DMS53 (cell line): Measurements from ENCODE around the gene HPSE2.

Source experiments
- DNase-seq: peaks from one replicate; lab custom pipeline; 2025; lab: John Stamatoyannopoulos, UW

HPSE2 gene

DNA sequence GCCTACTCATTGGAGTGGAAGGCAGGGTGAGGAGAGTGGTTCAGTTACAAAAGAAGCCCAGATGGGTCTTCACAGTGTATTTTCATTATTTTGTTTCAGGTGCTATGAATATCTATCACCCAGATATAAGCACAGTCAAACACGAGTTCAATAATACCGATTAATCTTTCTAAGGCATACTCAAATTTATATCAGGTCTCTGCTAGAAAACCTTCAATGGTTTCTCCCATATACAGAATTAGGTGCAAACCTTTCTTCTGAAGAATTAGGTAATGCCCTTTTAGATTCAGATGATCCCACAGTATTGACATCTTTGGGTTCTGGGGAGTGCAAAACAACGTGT lies 774.2 kb downstream of the HPSE2 start:
- DNase-seq = no peak

DNA sequence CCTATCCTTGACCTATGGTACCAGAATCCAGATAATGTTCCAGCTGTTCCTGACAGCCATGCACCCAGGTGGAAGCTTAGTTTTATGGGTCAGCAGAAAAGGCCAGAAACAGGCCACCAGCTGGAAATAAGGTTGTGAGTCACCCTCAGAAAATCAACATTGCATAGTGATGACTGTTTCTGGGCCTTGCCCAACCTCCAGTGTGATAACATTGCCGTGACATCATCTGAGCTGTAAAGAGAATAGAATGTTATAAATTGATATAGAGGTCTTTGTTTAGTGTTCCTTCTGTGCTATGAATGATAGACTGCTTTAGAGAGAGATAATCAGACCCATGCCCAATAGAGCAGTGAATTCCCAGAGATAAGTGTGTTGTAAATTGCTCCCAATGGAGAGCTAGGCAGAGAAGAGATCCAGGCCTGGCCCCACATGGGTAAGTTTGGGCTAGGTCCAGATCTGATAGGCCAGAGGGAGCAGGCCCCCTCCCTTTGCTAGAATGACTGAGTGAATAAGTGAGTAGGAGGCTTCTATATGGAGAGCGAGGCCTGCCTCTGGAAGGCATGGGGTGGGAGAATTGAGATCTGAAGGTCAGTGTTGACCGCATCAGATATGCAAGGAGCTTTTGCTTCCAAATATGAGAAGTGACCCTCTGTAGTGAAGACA lies 774.7 kb downstream of the HPSE2 start:
- DNase-seq = peak; percentile 93

DNA sequence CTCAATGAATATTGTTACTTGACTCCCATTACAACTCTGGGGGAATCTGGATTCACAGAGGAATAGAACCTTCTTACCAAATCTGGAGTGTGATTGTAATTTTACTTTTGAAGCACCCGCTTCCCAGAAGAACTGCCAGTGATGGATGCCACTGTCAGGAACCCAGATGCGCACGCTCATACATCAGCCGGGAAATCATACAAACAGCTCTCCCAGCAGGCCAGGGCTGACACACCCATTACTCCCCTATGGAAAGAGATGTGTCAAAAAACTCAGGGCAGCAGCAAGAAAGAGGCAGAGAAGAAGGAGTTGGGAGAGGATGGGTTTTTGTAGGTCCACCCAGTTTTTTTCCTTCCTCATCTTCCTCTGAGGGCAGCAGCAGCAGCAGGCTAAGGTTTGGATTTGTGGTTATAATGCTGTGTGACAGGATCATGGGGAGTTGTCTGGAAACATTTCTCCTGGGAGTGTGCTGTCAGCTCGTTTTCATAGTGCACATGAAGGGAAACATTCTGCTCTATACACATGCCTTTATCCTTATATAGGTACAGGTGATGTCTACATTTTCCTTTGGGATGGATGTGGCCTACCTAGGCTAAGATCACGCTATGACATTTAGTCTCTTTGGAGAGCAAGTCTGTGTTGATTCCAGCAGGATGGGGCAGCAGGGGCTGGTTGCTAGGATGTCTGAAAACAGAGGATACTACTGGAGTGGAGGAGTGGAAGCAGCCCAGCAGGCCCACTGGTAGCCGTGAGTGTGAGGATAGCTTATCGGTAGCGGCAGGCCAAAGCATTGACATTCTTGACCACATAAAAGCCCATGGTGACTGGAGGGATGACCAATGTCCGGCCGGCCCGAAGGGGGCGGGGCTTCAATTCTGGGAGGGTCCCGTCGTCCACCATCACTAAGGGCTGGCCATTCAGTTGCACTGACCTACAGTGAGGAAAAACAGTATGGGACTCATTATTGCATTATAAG lies 776.6 kb downstream of the HPSE2 start:
- no peak for DNase-seq

- DNase-seq = no peak
Measured at GRCh38 chr10:98457721-98458120, 777.9 kb downstream of the HPSE2 start.

GRCh38 chr10:98456686-98457482 lies 778.8 kb downstream of the HPSE2 start:
- no peak for DNase-seq

GRCh38 chr10:98456043-98456570 lies 779.5 kb downstream of the HPSE2 start:
- DNase-seq = no peak

GRCh38 chr10:98453729-98454128 lies 781.9 kb downstream of the HPSE2 start:
- no peak for DNase-seq

- no peak for DNase-seq
Measured at GRCh38 chr10:98450618-98451017, 785.0 kb downstream of the HPSE2 start.

DNA sequence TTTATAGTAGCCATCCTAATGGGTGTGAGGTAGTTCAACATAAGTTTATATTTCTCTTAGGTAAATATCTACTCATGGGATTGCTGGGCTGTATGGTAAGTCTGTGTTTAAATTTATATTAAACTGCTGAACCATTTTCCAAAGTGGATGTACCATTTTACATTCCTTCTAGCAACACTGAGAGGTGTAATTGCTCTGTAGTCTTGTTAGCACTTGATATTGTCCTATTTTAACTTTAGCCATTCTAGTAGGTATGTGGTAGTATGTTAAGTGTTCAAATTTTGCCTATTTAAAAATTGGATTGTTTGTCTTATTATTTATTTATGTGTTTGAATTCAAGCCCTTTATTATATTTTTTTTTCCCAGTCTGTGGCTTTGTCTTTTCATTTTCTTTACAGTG lies 786.4 kb downstream of the HPSE2 start:
- DNase-seq = no peak

GRCh38 chr10:98446661-98447221 lies 788.9 kb downstream of the HPSE2 start, which contains the start of gene HPS1:
Gene HPS1, minus strand, starts transcription at chr10:98446935. Its CDS starts 3,695 bp downstream, at chr10:98443240.
- DNase-seq = peak; percentile 89

DNA sequence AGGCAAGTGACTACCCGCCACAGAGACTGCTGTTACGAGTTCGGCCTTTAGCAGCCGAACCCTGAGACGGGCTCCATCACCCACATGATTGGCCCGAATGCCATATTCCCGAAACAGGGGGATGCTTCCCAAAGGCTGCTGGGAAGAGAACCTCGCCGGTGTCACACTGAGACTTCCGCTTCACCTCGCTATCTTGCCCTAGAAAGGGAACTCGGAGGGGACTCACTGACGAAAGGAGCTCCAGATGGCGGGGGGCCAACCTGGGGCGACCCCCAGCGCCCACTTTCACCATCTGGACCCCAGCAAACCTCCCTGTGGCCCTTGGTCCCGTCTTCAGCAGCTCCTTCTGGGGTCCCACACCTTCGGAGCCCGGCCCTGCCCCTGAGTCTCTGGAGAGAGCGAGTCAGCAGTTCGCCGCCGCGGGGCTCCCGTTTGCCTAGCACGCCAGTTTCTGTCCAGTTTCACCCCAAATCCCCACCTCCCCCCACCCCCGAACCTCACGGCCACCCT lies 789.4 kb downstream of the HPSE2 start:
- peak; percentile 63 for DNase-seq

- no peak for DNase-seq
Measured at GRCh38 chr10:98445200-98445812, 790.3 kb downstream of the HPSE2 start.

- DNase-seq = no peak
Measured at GRCh38 chr10:98444314-98445006, 791.2 kb downstream of the HPSE2 start.

GRCh38 chr10:98438715-98439114 lies 796.9 kb downstream of the HPSE2 start:
- no peak for DNase-seq

GRCh38 chr10:98436704-98437103 lies 798.9 kb downstream of the HPSE2 start:
- no peak for DNase-seq

DNA sequence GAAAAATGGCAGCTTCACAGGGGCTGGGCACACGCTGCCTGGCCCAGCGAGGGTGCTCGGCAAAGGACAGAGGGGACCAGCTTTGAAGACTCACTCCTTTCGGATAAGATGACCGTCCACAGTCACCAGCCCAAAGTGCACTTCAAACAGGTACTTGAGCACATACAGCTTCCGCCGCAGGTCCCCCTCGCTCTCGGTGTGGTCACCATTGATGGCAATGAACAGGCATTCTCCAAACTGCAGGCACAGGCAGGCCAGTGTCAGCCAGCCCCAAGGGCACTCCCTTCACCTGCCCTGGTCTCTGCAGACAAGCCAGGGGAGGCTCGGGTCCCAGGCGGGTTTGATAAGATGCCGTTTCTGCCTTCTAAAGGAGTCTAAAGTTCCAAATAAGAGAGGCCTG lies 800.5 kb downstream of the HPSE2 start:
- DNase-seq = no peak

DNA sequence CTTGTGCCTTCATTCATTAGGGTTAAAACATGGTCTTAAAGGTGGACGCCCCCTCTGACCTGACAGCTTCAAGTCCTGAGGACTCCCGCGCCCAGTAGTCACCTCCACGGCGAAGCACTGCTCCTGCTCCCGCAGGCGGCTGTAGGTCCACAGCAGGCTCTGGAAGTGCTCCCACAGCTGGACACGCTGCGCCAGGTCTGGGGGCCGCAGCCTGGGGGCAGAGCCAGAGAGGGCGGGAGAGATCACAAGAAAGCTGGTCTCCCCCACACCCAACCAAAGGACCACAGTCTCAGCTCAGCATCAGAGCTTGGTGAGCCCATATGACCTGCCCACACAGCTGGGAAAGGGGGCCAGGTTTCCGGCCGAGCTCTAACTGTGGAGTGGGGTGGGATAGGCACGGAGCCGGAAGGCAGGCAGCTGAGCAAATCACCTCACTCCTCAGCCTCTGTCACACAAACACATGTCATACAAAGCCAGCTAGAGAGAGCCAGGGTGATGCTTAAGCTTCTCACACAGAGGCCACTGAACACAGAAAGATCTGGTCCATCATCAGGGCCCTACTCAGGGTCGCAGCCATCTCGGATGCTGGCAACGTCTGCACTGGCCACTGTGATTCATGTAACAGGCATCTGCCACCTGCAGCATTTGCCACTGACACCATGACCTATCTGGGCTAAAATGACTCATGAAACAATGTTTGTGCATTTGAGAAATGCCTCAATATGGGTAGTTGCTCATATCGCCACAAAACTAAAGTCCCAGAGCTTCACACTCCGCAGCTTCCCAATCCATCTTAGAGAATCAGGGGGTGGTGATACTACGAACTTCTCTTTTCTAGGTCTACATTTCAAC lies 801.5 kb downstream of the HPSE2 start:
- DNase-seq = no peak

DNA sequence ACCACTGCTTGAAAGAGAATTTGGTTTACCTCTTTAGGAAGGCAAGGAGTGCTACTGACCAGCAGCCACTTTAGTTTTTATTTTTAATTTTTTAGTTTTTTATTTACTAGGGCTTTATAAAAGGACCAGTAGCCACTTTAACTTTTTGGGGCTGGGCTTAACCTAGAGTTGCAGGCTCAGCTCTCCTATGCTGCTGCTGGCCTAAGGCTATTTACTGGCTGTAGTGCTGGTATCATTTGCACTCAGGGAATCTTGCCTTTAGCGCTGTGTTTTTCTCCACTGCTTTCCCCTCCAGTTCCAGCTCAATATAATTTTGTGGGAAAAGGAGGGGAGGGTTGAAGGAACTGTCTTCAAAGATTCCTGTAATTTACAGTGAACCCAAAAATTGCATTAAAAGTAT lies 802.3 kb downstream of the HPSE2 start:
- DNase-seq = no peak

DNA sequence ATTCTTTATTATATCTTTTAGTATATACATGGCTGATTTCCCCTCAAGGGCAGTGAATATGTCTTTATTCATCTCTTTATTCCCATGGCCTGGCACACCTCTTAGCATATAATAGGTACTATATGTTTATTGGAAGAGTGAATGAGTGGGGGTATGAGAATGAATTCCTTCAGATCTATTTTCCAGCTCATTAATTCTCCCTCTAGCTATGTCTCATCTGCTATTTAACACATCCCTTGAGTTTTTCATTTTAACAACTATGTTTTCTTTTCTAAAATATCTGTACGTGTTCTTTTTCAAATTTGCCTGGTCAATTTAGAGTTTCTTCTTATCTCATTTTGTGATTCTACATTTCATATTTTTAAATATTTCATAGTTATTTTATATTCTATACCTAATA lies 803.3 kb downstream of the HPSE2 start:
- no peak for DNase-seq

GRCh38 chr10:98431016-98431415 lies 804.6 kb downstream of the HPSE2 start:
- DNase-seq = no peak
